Astrocyte (in vitro differentiated cells and primary cell): ENCODE measurements around the gene SH2D3A. TPM values are rescaled to one million over a fixed set of nuclear protein-coding genes. Genes with fewer than 3 reads are reported as not detected.

Experiments used
- DNase-seq: peaks from one replicate; pipeline ENCODE4 v3.0.0-alpha.2; 2010; ENCODE audit warnings: low read depth
- FAIRE-seq: peaks from 2 replicates; lab custom pipeline; 2011; peaks lifted over from hg19 to GRCh38; lab: Jason Lieb, UNC
- H2AFZ ChIP-seq: 2 replicates; pipeline ENCODE4 v1.6.0; 2012; ENCODE audit warnings: low read depth, low read length, inconsistent platforms
- H3K27ac ChIP-seq: 2 replicates; pipeline ENCODE4 v1.5.1; 2011; ENCODE audit warnings: low read depth, low read length, inconsistent platforms
- H3K27me3 ChIP-seq: 2 replicates; pipeline ENCODE4 v1.6.0; 2011; ENCODE audit warnings: low read length, inconsistent platforms; ENCODE audit not compliant: insufficient read depth
- H3K36me3 ChIP-seq: 2 replicates; pipeline ENCODE4 v1.5.1; 2011; ENCODE audit warnings: low read length, inconsistent platforms; ENCODE audit not compliant: insufficient read depth
- H3K4me1 ChIP-seq: 2 replicates; pipeline ENCODE4 v1.5.1; 2011; ENCODE audit warnings: low read length, inconsistent platforms; ENCODE audit not compliant: insufficient read depth
- H3K4me2 ChIP-seq: 2 replicates; pipeline ENCODE4 v1.6.0; 2012; ENCODE audit warnings: low read length, inconsistent platforms
- H3K4me3 ChIP-seq: 2 replicates; pipeline ENCODE4 v1.5.1; 2011; ENCODE audit warnings: low read depth, mild to moderate bottlenecking, low read length, inconsistent platforms; ENCODE audit not compliant: insufficient read depth
- H3K79me2 ChIP-seq: 2 replicates; pipeline ENCODE4 v1.6.0; 2012; ENCODE audit warnings: mild to moderate bottlenecking, low read length, inconsistent platforms; ENCODE audit not compliant: insufficient read depth
- H3K9ac ChIP-seq: 2 replicates; pipeline ENCODE4 v1.6.0; 2012; ENCODE audit warnings: mild to moderate bottlenecking, low read length, inconsistent platforms
- H3K9me3 ChIP-seq: 2 replicates; pipeline ENCODE4 v1.5.1; 2012; ENCODE audit warnings: low read depth, mild to moderate bottlenecking, low read length, inconsistent platforms; ENCODE audit not compliant: insufficient read depth
- H4K20me1 ChIP-seq: 2 replicates; pipeline ENCODE4 v1.6.0; 2012; ENCODE audit warnings: low read length, inconsistent platforms; ENCODE audit not compliant: insufficient read depth
- H3K27ac Mint-ChIP-seq: one replicate; pipeline ENCODE4 v1.8.0; 2021; ENCODE audit warnings: mild to moderate bottlenecking, mixed read lengths; ENCODE audit not compliant: unreplicated experiment
- H3K27me3 Mint-ChIP-seq: one replicate; pipeline ENCODE4 v1.8.0; 2021; ENCODE audit warnings: low read depth, mixed read lengths; ENCODE audit not compliant: unreplicated experiment
- H3K36me3 Mint-ChIP-seq: one replicate; pipeline ENCODE4 v1.8.0; 2021; ENCODE audit warnings: low read depth, mixed read lengths; ENCODE audit not compliant: unreplicated experiment
- H3K4me1 Mint-ChIP-seq: one replicate; pipeline ENCODE4 v1.8.0; 2021; ENCODE audit warnings: low read depth, mixed read lengths; ENCODE audit not compliant: unreplicated experiment
- H3K4me3 Mint-ChIP-seq: one replicate; pipeline ENCODE4 v1.8.0; 2021; ENCODE audit warnings: mild to moderate bottlenecking, moderate library complexity, mixed read lengths; ENCODE audit not compliant: unreplicated experiment
- H3K9me3 Mint-ChIP-seq: one replicate; pipeline ENCODE4 v1.8.0; 2021; ENCODE audit warnings: mild to moderate bottlenecking, mixed read lengths; ENCODE audit not compliant: unreplicated experiment
- CTCF ChIP-seq: IDR thresholded peaks from 2 replicates; pipeline ENCODE4 v1.5.1; 2011; ENCODE audit warnings: low read depth, mild to moderate bottlenecking, inconsistent platforms, low read length, moderate library complexity; ENCODE audit not compliant: insufficient read depth
- EZH2 ChIP-seq: IDR thresholded peaks from 2 replicates; pipeline ENCODE4 v1.6.1; 2012; ENCODE audit warnings: mild to moderate bottlenecking, low read length, inconsistent platforms; ENCODE audit not compliant: insufficient read depth
- total RNA-seq: library from RNA; stranded (reverse); gene quantifications from 2 replicates; pipeline ENCODE4 v1.2.1, GENCODE V29; 2021

The SH2D3A gene
- total RNA-seq, 1 donor from 2014 or later: 2.6 TPM

GRCh38 chr19:6797646-6798045, 30.4 kb upstream of the SH2D3A start:
- no peaks in the 10 kb centered on the region for H3K36me3 ChIP-seq
- Mint-ChIP-seq H3K4me1 (no peaks in the 10 kb centered on the region), H3K27me3 (no peaks in the 10 kb centered on the region), H3K27ac (no peak overlapping the region), H3K4me3 (no peak overlapping the region), H3K9me3 (peaks cover 18% of the 10 kb centered on the region), H3K36me3 (no peaks in the 10 kb centered on the region)
- peaks cover 5% of the 10 kb centered on the region for H3K4me1 ChIP-seq
- H3K79me2 ChIP-seq: no peaks in the 10 kb centered on the region
- no peak overlapping the region for H3K4me3 ChIP-seq
- H2AFZ ChIP-seq: no peak overlapping the region
- no peak overlapping the region for H3K4me2 ChIP-seq
- TF ChIP-seq CTCF (no peak), EZH2 (no peak)
- H3K27ac ChIP-seq: no peak overlapping the region
- no peaks in the 10 kb centered on the region for H3K27me3 ChIP-seq
- no peak for FAIRE-seq
- no peak overlapping the region for H3K9ac ChIP-seq
- no peaks in the 10 kb centered on the region for H3K9me3 ChIP-seq
- no peaks in the 10 kb centered on the region for H4K20me1 ChIP-seq
- no peak for DNase-seq

GRCh38 chr19:6796278-6796677, 29.0 kb upstream of the SH2D3A start:
- H3K9me3 ChIP-seq: no peaks in the 10 kb centered on the region
- no peak overlapping the region for H3K4me3 ChIP-seq
- peaks cover 19% of the 10 kb centered on the region for H3K9me3 Mint-ChIP-seq
- no peak overlapping the region for H3K27ac Mint-ChIP-seq
- no peaks in the 10 kb centered on the region for H3K79me2 ChIP-seq
- H3K36me3 ChIP-seq: no peaks in the 10 kb centered on the region
- no peaks in the 10 kb centered on the region for H3K27me3 Mint-ChIP-seq
- H3K4me2 ChIP-seq: no peak overlapping the region
- no peaks in the 10 kb centered on the region for H3K36me3 Mint-ChIP-seq
- no peak overlapping the region for H3K27ac ChIP-seq
- H4K20me1 ChIP-seq: no peaks in the 10 kb centered on the region
- no peaks in the 10 kb centered on the region for H3K4me1 Mint-ChIP-seq
- H3K4me1 ChIP-seq: peaks cover under 1% of the 10 kb centered on the region
- TF ChIP-seq CTCF (no peak), EZH2 (no peak)
- FAIRE-seq: no peak
- H3K9ac ChIP-seq: no peak overlapping the region
- no peaks in the 10 kb centered on the region for H3K27me3 ChIP-seq
- H2AFZ ChIP-seq: no peak overlapping the region
- DNase-seq: no peak
- no peak overlapping the region for H3K4me3 Mint-ChIP-seq

GRCh38 chr19:6794686-6795431, 27.6 kb upstream of the SH2D3A start:
- H3K4me3 Mint-ChIP-seq: no peak overlapping the region
- no peaks in the 10 kb centered on the region for H3K9me3 ChIP-seq
- no peak overlapping the region for H3K27ac Mint-ChIP-seq
- H2AFZ ChIP-seq: no peak overlapping the region
- no peaks in the 10 kb centered on the region for H3K27me3 ChIP-seq
- H3K4me2 ChIP-seq: no peak overlapping the region
- no peak overlapping the region for H3K4me3 ChIP-seq
- H3K36me3 Mint-ChIP-seq: no peaks in the 10 kb centered on the region
- peaks cover 16% of the 10 kb centered on the region for H3K9me3 Mint-ChIP-seq
- no peaks in the 10 kb centered on the region for H4K20me1 ChIP-seq
- no peak overlapping the region for H3K9ac ChIP-seq
- DNase-seq: no peak
- H3K4me1 Mint-ChIP-seq: no peaks in the 10 kb centered on the region
- H3K79me2 ChIP-seq: no peaks in the 10 kb centered on the region
- no peak for FAIRE-seq
- TF ChIP-seq CTCF (no peak), EZH2 (no peak)
- no peaks in the 10 kb centered on the region for H3K4me1 ChIP-seq
- H3K36me3 ChIP-seq: no peaks in the 10 kb centered on the region
- H3K27ac ChIP-seq: no peak overlapping the region
- no peaks in the 10 kb centered on the region for H3K27me3 Mint-ChIP-seq
